Measurements from ENCODE around the gene UBE2S. TPM values are rescaled to one million over a fixed set of nuclear protein-coding genes. Genes with fewer than 3 reads are reported as not detected.
A peak's percentile ranks its signal among the peaks of the same experiment; 100 is the strongest.

Gene UBE2S
- total RNA-seq, 6 experiments from 2014 or later = 181 to 356 (median 309) TPM

DNA sequence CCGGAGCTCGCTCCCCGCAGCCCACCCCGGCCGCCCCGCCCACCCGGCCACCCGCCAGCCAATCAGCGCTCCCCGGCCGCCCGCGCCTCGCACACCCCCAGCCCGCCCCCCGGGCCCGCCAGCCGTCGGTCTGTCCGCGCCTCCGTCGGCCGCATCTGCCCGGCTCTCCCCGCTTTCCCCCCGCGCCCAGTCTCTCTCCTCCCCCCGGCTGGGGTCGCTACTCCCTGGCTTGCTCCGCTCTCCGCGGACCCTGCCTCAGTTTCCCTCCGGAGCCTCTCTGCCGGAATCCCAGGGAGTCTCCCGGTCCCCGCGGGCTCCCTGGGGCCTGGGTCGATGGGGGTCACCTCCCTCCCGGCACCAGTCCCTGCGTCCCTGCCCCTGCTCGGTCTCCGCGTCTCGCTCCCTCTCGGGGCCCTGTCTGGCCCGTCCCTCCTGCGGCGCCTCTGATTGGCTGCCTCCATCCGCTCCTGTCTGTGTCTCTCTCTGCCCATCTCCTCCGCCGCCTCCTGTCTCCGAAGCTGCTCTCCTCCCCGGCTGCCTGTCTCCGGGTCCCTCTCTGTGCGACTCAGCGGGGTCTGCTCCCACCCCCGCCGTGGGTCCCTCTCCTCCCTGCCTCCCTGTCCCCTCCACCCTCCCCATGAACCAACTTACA, 37.8 kb downstream of the UBE2S start:
- peak; percentile 84 for DNase-seq
- H3K4me1 Mint-ChIP-seq (ENCODE audit: low read depth) = peaks cover 28% of the 10 kb centered on the region
- peak overlapping the region; percentile 91 for H3K27ac Mint-ChIP-seq
- peak overlapping the region; percentile 92 for H3K4me3 Mint-ChIP-seq
- no peaks in the 10 kb centered on the region for H3K9me3 Mint-ChIP-seq
- peaks cover 8% of the 10 kb centered on the region; the same call in 1 of the 2 replicates for H3K36me3 Mint-ChIP-seq (ENCODE audit: low read depth)
- TF ChIP-seq, protein P1, sequence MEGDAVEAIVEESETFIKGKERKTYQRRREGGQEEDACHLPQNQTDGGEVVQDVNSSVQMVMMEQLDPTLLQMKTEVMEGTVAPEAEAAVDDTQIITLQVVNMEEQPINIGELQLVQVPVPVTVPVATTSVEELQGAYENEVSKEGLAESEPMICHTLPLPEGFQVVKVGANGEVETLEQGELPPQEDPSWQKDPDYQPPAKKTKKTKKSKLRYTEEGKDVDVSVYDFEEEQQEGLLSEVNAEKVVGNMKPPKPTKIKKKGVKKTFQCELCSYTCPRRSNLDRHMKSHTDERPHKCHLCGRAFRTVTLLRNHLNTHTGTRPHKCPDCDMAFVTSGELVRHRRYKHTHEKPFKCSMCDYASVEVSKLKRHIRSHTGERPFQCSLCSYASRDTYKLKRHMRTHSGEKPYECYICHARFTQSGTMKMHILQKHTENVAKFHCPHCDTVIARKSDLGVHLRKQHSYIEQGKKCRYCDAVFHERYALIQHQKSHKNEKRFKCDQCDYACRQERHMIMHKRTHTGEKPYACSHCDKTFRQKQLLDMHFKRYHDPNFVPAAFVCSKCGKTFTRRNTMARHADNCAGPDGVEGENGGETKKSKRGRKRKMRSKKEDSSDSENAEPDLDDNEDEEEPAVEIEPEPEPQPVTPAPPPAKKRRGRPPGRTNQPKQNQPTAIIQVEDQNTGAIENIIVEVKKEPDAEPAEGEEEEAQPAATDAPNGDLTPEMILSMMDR (IDR thresholded peaks at IDR 0.05) = no peak
- H3K27me3 Mint-ChIP-seq (ENCODE audit: insufficient read depth) = no peaks in the 10 kb centered on the region; the same call in 1 of the 2 replicates

DNA sequence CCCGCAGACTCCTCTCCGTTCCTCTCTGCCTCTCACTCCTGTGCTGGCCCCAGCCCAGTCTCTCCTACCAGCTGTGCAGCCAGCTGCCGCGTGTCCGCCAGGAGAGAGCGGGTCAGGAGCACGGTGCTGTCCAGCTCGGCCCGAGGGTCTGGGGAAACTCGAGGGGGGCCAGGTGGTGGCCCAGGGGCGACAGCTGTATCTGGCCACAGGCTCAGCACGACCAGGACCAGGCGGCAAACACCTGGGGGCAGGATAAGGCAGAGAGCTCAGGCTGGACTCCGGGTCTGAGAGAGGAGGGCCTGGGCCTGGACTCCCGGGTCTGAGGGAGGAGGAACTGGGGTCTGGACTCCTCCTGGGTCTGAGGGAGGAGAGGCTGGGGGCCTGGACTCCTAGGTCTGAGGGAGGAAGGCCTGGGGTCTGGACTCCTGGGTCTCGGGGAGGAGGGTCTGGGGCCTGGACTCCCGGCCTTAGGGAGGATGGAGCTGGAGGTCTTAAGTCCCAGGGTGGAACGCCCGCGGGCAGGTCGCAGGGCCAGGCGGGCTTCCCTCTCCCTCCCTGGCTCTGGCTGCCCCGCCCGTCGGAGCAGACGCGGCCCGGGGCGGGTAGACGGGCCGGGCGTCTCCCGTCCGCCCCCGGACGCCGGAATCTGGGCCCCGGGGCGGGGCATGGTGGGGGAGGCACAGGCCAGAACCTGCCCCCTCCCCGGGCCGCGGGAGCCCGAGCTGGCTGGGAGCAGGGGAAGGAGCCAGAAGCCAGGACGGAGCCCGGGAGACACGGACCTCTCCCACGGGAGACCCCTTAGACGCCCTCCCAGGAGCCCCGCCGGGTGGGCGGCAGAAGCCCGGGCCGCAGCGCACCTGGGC, 38.7 kb downstream of the UBE2S start:
- Mint-ChIP-seq H3K9me3 (no peaks in the 10 kb centered on the region), H3K36me3 (ENCODE audit: low read depth) (peaks cover 8% of the 10 kb centered on the region; the same call in 1 of the 2 replicates), H3K4me1 (ENCODE audit: low read depth) (peaks cover 25% of the 10 kb centered on the region), H3K4me3 (peak overlapping the region; percentile 73), H3K27ac (peak overlapping the region; percentile 21; the same call in 1 of the 2 replicates), H3K27me3 (ENCODE audit: insufficient read depth) (peaks cover 2% of the 10 kb centered on the region; the same call in 1 of the 2 replicates)
- peak; percentile 20 for DNase-seq
- TF ChIP-seq, protein P1 (IDR thresholded peaks at IDR 0.05) = no peak

DNA sequence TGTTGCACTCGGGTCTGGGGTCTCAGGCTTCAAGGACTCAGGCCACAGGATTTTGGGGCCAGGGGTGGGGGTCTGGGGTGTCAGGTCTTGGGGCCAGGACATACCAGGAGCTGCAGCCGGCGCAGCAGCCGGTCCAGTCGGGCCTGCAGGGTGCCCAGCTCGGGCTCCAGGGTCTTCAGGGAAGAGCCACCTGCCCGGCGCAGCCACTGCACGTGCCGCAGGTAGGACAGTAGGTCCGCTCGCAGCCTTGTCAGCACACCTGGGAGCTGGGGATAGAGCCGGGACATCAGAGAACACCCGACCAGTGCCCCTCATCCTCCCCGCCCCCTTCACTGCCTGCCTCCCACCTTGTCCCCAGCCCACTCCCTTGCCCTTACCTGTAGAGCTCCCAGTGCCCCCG, 39.5 kb downstream of the UBE2S start:
- no peaks in the 10 kb centered on the region for H3K9me3 Mint-ChIP-seq
- TF ChIP-seq, protein P1 (IDR thresholded peaks at IDR 0.05) = no peak
- no peak for DNase-seq
- peaks cover 4% of the 10 kb centered on the region; the same call in 1 of the 2 replicates for H3K27me3 Mint-ChIP-seq (ENCODE audit: insufficient read depth)
- peak overlapping the region; percentile 53; the same call in 1 of the 2 replicates for H3K27ac Mint-ChIP-seq
- peak overlapping the region; percentile 73; the same call in 1 of the 2 replicates for H3K4me3 Mint-ChIP-seq
- H3K36me3 Mint-ChIP-seq (ENCODE audit: low read depth) = peaks cover 8% of the 10 kb centered on the region; the same call in 1 of the 2 replicates
- peaks cover 19% of the 10 kb centered on the region for H3K4me1 Mint-ChIP-seq (ENCODE audit: low read depth)

DNA sequence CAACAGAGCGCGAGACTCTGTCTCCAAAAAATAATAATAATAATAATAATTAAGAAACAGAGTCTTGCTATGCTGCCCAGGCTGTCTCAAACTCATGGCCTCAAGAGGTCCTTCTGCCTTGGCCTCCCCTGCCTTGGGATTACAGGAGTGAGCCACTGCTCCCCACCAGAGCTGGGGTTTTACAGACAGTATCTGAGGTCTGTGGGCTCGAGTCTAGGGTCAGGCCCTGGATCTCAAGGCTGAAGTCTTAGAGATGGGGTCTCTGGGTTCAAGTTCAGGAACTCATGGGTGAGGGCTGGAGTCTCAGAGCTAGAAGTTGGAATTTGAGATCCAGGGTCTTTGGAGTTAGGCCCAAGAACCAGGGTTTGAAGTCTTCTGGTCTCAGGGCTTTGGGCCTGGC, 40.8 kb downstream of the UBE2S start:
- Mint-ChIP-seq H3K27ac (peak overlapping the region; percentile 32), H3K27me3 (ENCODE audit: insufficient read depth) (peaks cover 4% of the 10 kb centered on the region; the same call in 1 of the 2 replicates)
- TF ChIP-seq, protein P1 (IDR thresholded peaks at IDR 0.05) = no peak

DNA sequence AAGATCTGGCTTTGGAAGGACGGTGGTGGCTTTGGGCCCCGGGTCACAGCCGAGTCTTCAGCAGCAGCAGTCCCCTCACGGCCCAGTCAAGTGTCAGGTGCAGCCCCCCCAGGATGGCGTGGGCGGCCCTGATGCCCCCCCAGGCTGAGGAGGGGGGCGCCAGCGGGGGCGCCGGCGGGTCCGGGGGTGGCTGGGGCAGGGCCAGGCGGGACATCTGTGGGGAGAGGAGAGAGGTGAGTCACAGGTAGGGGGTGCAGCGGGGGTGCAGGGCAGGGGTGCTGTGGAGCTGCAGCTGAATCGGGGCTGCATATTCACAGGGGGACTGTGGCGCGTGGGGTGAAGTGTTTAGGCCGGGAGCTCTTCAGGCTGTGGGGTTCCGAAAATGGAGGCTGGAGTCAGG, 41.6 kb downstream of the UBE2S start:
- TF ChIP-seq, protein P1 (IDR thresholded peaks at IDR 0.05) = no peak
- Mint-ChIP-seq H3K27me3 (ENCODE audit: insufficient read depth) (peaks cover 4% of the 10 kb centered on the region; the same call in 1 of the 2 replicates), H3K9me3 (no peaks in the 10 kb centered on the region), H3K4me1 (ENCODE audit: low read depth) (peaks cover 6% of the 10 kb centered on the region), H3K27ac (no peak overlapping the region), H3K4me3 (no peak overlapping the region), H3K36me3 (ENCODE audit: low read depth) (peaks cover 8% of the 10 kb centered on the region; the same call in 1 of the 2 replicates)
- DNase-seq = no peak

More for the DNA sequence above, 40.8 kb downstream of the UBE2S start:
- H3K4me3 Mint-ChIP-seq = peak overlapping the region; percentile 26; the same call in 1 of the 2 replicates
- H3K4me1 Mint-ChIP-seq (ENCODE audit: low read depth) = peaks cover 11% of the 10 kb centered on the region
- H3K36me3 Mint-ChIP-seq (ENCODE audit: low read depth) = peaks cover 8% of the 10 kb centered on the region; the same call in 1 of the 2 replicates
- no peaks in the 10 kb centered on the region for H3K9me3 Mint-ChIP-seq
- no peak for DNase-seq
